ENCODE results near the gene TMEM190.

Gene TMEM190

GRCh38 chr19:55426042-55426441, 49.4 kb downstream of the TMEM190 start:
- TF ChIP-seq, protein P1, sequence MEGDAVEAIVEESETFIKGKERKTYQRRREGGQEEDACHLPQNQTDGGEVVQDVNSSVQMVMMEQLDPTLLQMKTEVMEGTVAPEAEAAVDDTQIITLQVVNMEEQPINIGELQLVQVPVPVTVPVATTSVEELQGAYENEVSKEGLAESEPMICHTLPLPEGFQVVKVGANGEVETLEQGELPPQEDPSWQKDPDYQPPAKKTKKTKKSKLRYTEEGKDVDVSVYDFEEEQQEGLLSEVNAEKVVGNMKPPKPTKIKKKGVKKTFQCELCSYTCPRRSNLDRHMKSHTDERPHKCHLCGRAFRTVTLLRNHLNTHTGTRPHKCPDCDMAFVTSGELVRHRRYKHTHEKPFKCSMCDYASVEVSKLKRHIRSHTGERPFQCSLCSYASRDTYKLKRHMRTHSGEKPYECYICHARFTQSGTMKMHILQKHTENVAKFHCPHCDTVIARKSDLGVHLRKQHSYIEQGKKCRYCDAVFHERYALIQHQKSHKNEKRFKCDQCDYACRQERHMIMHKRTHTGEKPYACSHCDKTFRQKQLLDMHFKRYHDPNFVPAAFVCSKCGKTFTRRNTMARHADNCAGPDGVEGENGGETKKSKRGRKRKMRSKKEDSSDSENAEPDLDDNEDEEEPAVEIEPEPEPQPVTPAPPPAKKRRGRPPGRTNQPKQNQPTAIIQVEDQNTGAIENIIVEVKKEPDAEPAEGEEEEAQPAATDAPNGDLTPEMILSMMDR (IDR thresholded peaks at IDR 0.05), result no peak

Measured in LNCAP (cell line).